ENCODE results near the gene DVL1. TPM values are rescaled to one million over a fixed set of nuclear protein-coding genes. Genes with fewer than 3 reads are reported as not detected.

DVL1 gene
- total and polyA plus RNA-seq, 4 donors = 39.2 to 79.1 (median 62.8) TPM

- no peaks in the 10 kb centered on the region for H3K27me3 ChIP-seq (ENCODE audit: control insufficient read depth in 3 of 3, insufficient read depth in 3 of 3, low read length in 2 of 3)
- TF ChIP-seq CTCF (IDR thresholded peaks at IDR 0.05; ENCODE audit: control extremely low read depth, extremely low read depth) = no peak
- H3K9ac ChIP-seq (ENCODE audit: insufficient read depth in 1 of 2, low read length in 2 of 2) = no peak overlapping the region
- peaks cover 0 to 14% (median 5%) of the 10 kb centered on the region in 4 donors for H3K36me3 ChIP-seq (ENCODE audit: control insufficient read depth in 4 of 4, insufficient read depth in 4 of 4, low read length in 4 of 4)
- no peak overlapping the region for H3K27ac ChIP-seq (ENCODE audit: low read depth in 1 of 2, low read length in 1 of 2)
- 23 to 35% methylated on average over 90 to 116 of the region's 116 CpGs for WGBS, 2 donors
- no peak for DNase-seq
- no peak overlapping the region for H3K4me3 ChIP-seq
- ATAC-seq (ENCODE audit: insufficient read depth, low FRiP score) = no peak
- peaks cover 0 to 31% (median 6%) of the 10 kb centered on the region in 5 donors for H3K4me1 ChIP-seq (ENCODE audit: control insufficient read depth in 5 of 5, insufficient read depth in 5 of 5, low read length in 5 of 5)
- peaks cover 0 to 2% (median 0%) of the 10 kb centered on the region in 4 donors for H3K9me3 ChIP-seq (ENCODE audit: control insufficient read depth in 4 of 4, insufficient read depth in 3 of 4, low read length in 3 of 4)
Measured at GRCh38 chr1:1354271-1355247, 5.3 kb upstream of the DVL1 start.

- Histone ChIP-seq H3K36me3 (ENCODE audit: control insufficient read depth in 4 of 4, insufficient read depth in 4 of 4, low read length in 4 of 4) (peaks cover 0 to 14% (median 5%) of the 10 kb centered on the region in 4 donors), H3K4me3 (no peak overlapping the region), H3K27ac (ENCODE audit: low read depth in 1 of 2, low read length in 1 of 2) (no peak overlapping the region), H3K4me1 (ENCODE audit: control insufficient read depth in 5 of 5, insufficient read depth in 5 of 5, low read length in 5 of 5) (peaks cover 0 to 21% (median 6%) of the 10 kb centered on the region in 5 donors), H3K27me3 (ENCODE audit: control insufficient read depth in 3 of 3, insufficient read depth in 3 of 3, low read length in 2 of 3) (no peaks in the 10 kb centered on the region), H3K9ac (ENCODE audit: insufficient read depth in 1 of 2, low read length in 2 of 2) (no peak overlapping the region), H3K9me3 (ENCODE audit: control insufficient read depth in 4 of 4, insufficient read depth in 3 of 4, low read length in 3 of 4) (peaks cover 0 to 2% (median 0%) of the 10 kb centered on the region in 4 donors)
- 36 to 38% methylated on average over 26 to 28 of the region's 28 CpGs for WGBS, 2 donors
- DNase-seq = no peak
- ATAC-seq (ENCODE audit: insufficient read depth, low FRiP score) = no peak
- no peak for TF ChIP-seq CTCF (IDR thresholded peaks at IDR 0.05; ENCODE audit: control extremely low read depth, extremely low read depth)
Measured at GRCh38 chr1:1353389-1354151, 4.4 kb upstream of the DVL1 start.

- no peak overlapping the region for H3K4me3 ChIP-seq
- no peak overlapping the region for H3K27ac ChIP-seq (ENCODE audit: low read depth in 1 of 2, low read length in 1 of 2)
Measured at GRCh38 chr1:1352786-1353388, 3.7 kb upstream of the DVL1 start.

More at GRCh38 chr1:1352786-1353388, 3.7 kb upstream of the DVL1 start:
- H3K4me1 ChIP-seq (ENCODE audit: control insufficient read depth in 5 of 5, insufficient read depth in 5 of 5, low read length in 5 of 5) = peaks cover 0 to 26% (median 7%) of the 10 kb centered on the region in 5 donors
- no peak for TF ChIP-seq CTCF (IDR thresholded peaks at IDR 0.05; ENCODE audit: control extremely low read depth, extremely low read depth)
- no peak for ATAC-seq (ENCODE audit: insufficient read depth, low FRiP score)
- no peaks in the 10 kb centered on the region for H3K27me3 ChIP-seq (ENCODE audit: control insufficient read depth in 3 of 3, insufficient read depth in 3 of 3, low read length in 2 of 3)
- no peak for DNase-seq
- 24 to 31% methylated on average over 5 of the region's 5 CpGs for WGBS, 2 donors
- H3K36me3 ChIP-seq (ENCODE audit: control insufficient read depth in 4 of 4, insufficient read depth in 4 of 4, low read length in 4 of 4) = peaks cover 0 to 14% (median 5%) of the 10 kb centered on the region in 4 donors
- H3K9me3 ChIP-seq (ENCODE audit: control insufficient read depth in 4 of 4, insufficient read depth in 3 of 4, low read length in 3 of 4) = peaks cover 0 to 2% (median 0%) of the 10 kb centered on the region in 4 donors
- H3K9ac ChIP-seq (ENCODE audit: insufficient read depth in 1 of 2, low read length in 2 of 2) = no peak overlapping the region

All from lung (tissue), 12 donors.